K562 (cell line): ENCODE data around the gene USHBP1. TPM values are rescaled to one million over a fixed set of nuclear protein-coding genes. Genes with fewer than 3 reads are reported as not detected.

Source experiments
- ATF1 ChIP-seq, 2 experiments: fragments of 450-650 bp in 1 of 2; IDR thresholded peaks; 2 replicates each; pipeline ENCODE4 v1.6.1; 2016; ENCODE audit warnings: missing compliant biosample characterization in 1 of 2, missing genetic modification characterization in 1 of 2
- BHLHE40 ChIP-seq: IDR thresholded peaks from 2 replicates; pipeline ENCODE4 v1.6.1; 2011; ENCODE audit warnings: low read length, improper control_type of control experiment
- EGR1 ChIP-seq: fragments of 450-650 bp; conservative IDR thresholded peaks from 2 replicates; pipeline ENCODE4 v1.6.1; 2017; ENCODE audit warnings: mild to moderate bottlenecking
- EP300 ChIP-seq: IDR thresholded peaks from 2 replicates; pipeline ENCODE4 v1.6.1; 2012; ENCODE audit warnings: low read length, improper control_type of control experiment
- ESRRB ChIP-seq: fragments of 250-450 bp; sonication (Bioruptor Pico); IDR thresholded peaks from 2 replicates; pipeline ENCODE4 v1.5.0; 2020; ENCODE audit warnings: mild to moderate bottlenecking, moderate library complexity, borderline replicate concordance
- GABPA ChIP-seq: fragments of 200-800 bp; sonication (Bioruptor generic); conservative IDR thresholded peaks from 2 replicates; pipeline ENCODE4 v1.6.1; 2016; ENCODE audit warnings: low read depth, missing genetic modification characterization, missing compliant biosample characterization
- HOXB6 ChIP-seq: fragments of 250-450 bp; sonication (Bioruptor Pico); IDR thresholded peaks from 2 replicates; pipeline ENCODE4 v1.5.1; 2022; ENCODE audit warnings: mild to moderate bottlenecking, borderline replicate concordance
- MAZ ChIP-seq, 2 experiments: fragments of 450-650 bp in 1 of 2; sonication (generic) in 1 of 2; formaldehyde crosslinking; IDR thresholded peaks in 1 of 2; conservative IDR thresholded peaks in 1 of 2; 2 replicates each; pipeline versions ENCODE4 v1.4.0 to v1.5.0; 2020; ENCODE audit warnings: mild to moderate bottlenecking in 1 of 2, missing genetic modification reagents in 1 of 2
- MNT ChIP-seq, 2 experiments: fragments of 450-650 bp; conservative IDR thresholded peaks; 2 replicates each; pipeline ENCODE4 v1.6.1; 2017; ENCODE audit warnings: mild to moderate bottlenecking in 2 of 2, moderate library complexity in 2 of 2
- NEUROD1 ChIP-seq: fragments of 150-350 bp; IDR thresholded peaks from 2 replicates; pipeline ENCODE4 v1.6.1; 2014; ENCODE audit warnings: borderline replicate concordance, low read length, low read depth; ENCODE audit not compliant: partially characterized antibody
- NFXL1 ChIP-seq: fragments of 450-650 bp; formaldehyde crosslinking; IDR thresholded peaks from 2 replicates; pipeline ENCODE4 v1.4.0; 2021; ENCODE audit warnings: mild to moderate bottlenecking
- POLR2G ChIP-seq: fragments of 200-400 bp; formaldehyde crosslinking; IDR thresholded peaks from 2 replicates; pipeline ENCODE4 v1.6.1; 2017; ENCODE audit warnings: low read depth, mild to moderate bottlenecking, antibody characterized with exemption, low read length, moderate library complexity
- RAD21 ChIP-seq, 2 experiments: fragments of 250-450 bp in 1 of 2; fragments of 450-650 bp in 1 of 2; sonication (Bioruptor Pico) in 1 of 2; formaldehyde crosslinking in 1 of 2; IDR thresholded peaks in 1 of 2; conservative IDR thresholded peaks in 1 of 2; 2 replicates each; pipeline versions ENCODE4 v1.4.0 to v1.8.0; 2020 to 2022; ENCODE audit warnings: mild to moderate bottlenecking in 2 of 2, moderate library complexity in 1 of 2
- TAF1 ChIP-seq: IDR thresholded peaks from 2 replicates; pipeline ENCODE4 v1.6.1; 2011; ENCODE audit warnings: mild to moderate bottlenecking, low read length, moderate library complexity; ENCODE audit not compliant: insufficient read depth, control insufficient read depth, severe bottlenecking; ENCODE audit errors: extremely low read depth
- TEAD1 ChIP-seq, 2 experiments: fragments of 450-650 bp in 1 of 2; sonication (generic) in 1 of 2; formaldehyde crosslinking; IDR thresholded peaks; 2 replicates each; pipeline versions ENCODE4 v1.4.0 to v1.8.0; 2020 to 2022; ENCODE audit warnings: mild to moderate bottlenecking in 2 of 2, missing genetic modification reagents in 1 of 2
- ZBTB8A ChIP-seq: fragments of 450-650 bp; IDR thresholded peaks from 2 replicates; pipeline ENCODE4 v1.6.1; 2018; ENCODE audit warnings: mild to moderate bottlenecking, moderate library complexity; ENCODE audit not compliant: partially characterized antibody
- ZEB2 ChIP-seq: fragments of 450-650 bp; IDR thresholded peaks from 2 replicates; pipeline ENCODE4 v1.6.1; 2016
- ZNF24 ChIP-seq: fragments of 450-650 bp; IDR thresholded peaks from 2 replicates; pipeline ENCODE4 v1.6.1; 2016
- ZNF695 ChIP-seq: fragments of 450-650 bp; formaldehyde crosslinking; IDR thresholded peaks from 2 replicates; pipeline ENCODE4 v1.4.0; 2020; ENCODE audit warnings: mild to moderate bottlenecking, moderate library complexity
- polyA plus RNA-seq, 8 experiments: library from polyadenylated mRNA; depleted of rRNA in 4 of 8; stranded (reverse) in 5 of 8; unstranded in 3 of 8; fragments of >200 nt; fragmentation: Nextera tagmentation in 2 of 8; fragmentation: Illumina TruSeq in 1 of 8; extraction: Ambion mirVana in 2 of 8; extraction: Trizol in 1 of 8; gene quantifications; 2 replicates each; pipeline versions ENCODE4 v1.2.1 to v1.2.3, GENCODE V29; 2011 to 2014; ENCODE audit warnings: inconsistent platforms in 1 of 8, missing spikeins in 1 of 8
- total RNA-seq, 7 experiments: library from RNA; depleted of rRNA in 6 of 7; stranded (reverse); fragments of >200 nt in 6 of 7; fragmentation: Illumina TruSeq in 2 of 7; extraction: Trizol in 2 of 7; gene quantifications; 2 replicates each; pipeline versions ENCODE4 v1.2.1 to v1.2.3, GENCODE V29; 2011 to 2021; ENCODE audit warnings: low replicate concordance in 1 of 7
- TF ChIP-seq, protein P1 (sequence below): sonication (generic); formaldehyde crosslinking; IDR thresholded peaks from 2 replicates; pipeline ENCODE4 v1.9.0; 2022; ENCODE audit warnings: mild to moderate bottlenecking, missing genetic modification reagents
- TF ChIP-seq, protein P2 (sequence below): fragments of 250-450 bp; sonication (Bioruptor Pico); IDR thresholded peaks from 2 replicates; pipeline ENCODE4 v1.4.0; 2020; ENCODE audit warnings: mild to moderate bottlenecking, moderate library complexity
- TF ChIP-seq, protein P3 (sequence below): sonication (generic); formaldehyde crosslinking; IDR thresholded peaks from 2 replicates; pipeline ENCODE4 v1.8.1; 2023; ENCODE audit warnings: mild to moderate bottlenecking, missing genetic modification reagents

Gene USHBP1
- total and polyA plus RNA-seq, 9 of the 15 experiments (the other 6 are each of a cell fraction or from before 2014, with no cell fraction given) = 0.03 to 0.10 (median 0.05) TPM; not detected in 5

DNA sequence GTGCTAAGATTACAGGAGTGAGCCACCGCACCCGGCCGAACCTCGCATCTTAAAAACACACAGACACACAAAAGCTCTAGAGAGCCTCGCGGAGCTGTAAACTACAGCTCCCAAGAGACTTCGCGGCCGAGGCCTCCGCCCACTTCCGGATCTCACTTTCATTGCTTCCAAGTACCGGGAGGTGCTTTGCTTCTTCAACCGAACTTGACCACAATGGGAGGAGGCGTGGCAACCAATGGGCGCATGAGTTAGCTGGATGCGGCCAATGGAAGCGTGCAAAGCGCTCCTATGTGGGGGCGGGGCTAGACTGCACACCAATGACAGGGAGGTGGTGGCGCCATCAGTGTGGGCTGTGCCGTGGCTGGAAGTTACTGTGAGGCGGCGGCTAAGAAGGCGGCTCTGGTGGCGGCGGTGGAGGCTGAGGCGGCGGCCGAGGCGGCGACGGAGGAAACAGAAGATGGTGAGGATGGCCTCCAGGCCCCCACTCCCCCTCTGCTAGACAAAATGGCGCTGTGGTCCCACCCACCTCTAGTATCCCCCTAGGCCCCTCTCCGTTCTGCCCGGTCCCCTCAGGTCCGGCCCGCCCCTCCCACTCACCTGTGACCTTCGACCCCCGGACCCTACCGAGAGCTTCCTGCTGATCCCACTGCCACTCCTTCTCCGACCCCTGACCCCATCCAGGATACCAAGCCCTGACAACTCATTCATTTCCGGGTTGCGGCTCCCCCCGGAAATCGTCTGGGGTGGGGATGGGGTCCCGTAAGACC is 44.8 kb upstream of the USHBP1 start, which contains the start of gene DDA1 (continued):
- peak; percentile 93 for TF ChIP-seq GABPA (tag)
- peak; percentile 4; the same call in 1 of the 2 replicates for TF ChIP-seq EP300
- no peak for TF ChIP-seq BHLHE40
- no peak for TF ChIP-seq ATF1 (CRISPR knock-in tag; IDR thresholded peaks at IDR 0.05)
- peak; percentile 79 for TF ChIP-seq ATF1 (tag; IDR thresholded peaks at IDR 0.05)
- no peak for TF ChIP-seq NFXL1 (CRISPR knock-in tag)
- TF ChIP-seq EGR1 = peak; percentile 87
- TF ChIP-seq ZEB2 = peak; percentile 41; the same call in 1 of the 2 replicates
- TF ChIP-seq ESRRB = no peak
- no peak for TF ChIP-seq ZNF695 (CRISPR knock-in tag)
- peak; percentile 69 for TF ChIP-seq TAF1
- TF ChIP-seq POLR2G = peak; percentile 83
- TF ChIP-seq TEAD1 (CRISPR knock-in tag; IDR thresholded peaks at IDR 0.05) = peak in 1 of 2 experiments; percentile 46; a peak in 1 of 4 replicates
- peak; percentile 13 to 16; a peak in 2 of 4 replicates for TF ChIP-seq MAZ (CRISPR knock-in tag; conservative IDR thresholded peaks at IDR 0.05 in 1 of 2, IDR thresholded peaks at IDR 0.05 in 1 of 2)
- peak; percentile 27 to 29; a peak in 3 of 4 replicates for TF ChIP-seq MNT (conservative IDR thresholded peaks at IDR 0.05)
- TF ChIP-seq, protein P1, sequence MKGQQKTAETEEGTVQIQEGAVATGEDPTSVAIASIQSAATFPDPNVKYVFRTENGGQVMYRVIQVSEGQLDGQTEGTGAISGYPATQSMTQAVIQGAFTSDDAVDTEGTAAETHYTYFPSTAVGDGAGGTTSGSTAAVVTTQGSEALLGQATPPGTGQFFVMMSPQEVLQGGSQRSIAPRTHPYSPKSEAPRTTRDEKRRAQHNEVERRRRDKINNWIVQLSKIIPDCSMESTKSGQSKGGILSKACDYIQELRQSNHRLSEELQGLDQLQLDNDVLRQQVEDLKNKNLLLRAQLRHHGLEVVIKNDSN (CRISPR knock-in tag) = 0 out of 2 replicates have a peak, but pooled peaks have one; percentile 5
- TF ChIP-seq HOXB6 = no peak
- no peak for TF ChIP-seq ZBTB8A
- TF ChIP-seq, protein P2, sequence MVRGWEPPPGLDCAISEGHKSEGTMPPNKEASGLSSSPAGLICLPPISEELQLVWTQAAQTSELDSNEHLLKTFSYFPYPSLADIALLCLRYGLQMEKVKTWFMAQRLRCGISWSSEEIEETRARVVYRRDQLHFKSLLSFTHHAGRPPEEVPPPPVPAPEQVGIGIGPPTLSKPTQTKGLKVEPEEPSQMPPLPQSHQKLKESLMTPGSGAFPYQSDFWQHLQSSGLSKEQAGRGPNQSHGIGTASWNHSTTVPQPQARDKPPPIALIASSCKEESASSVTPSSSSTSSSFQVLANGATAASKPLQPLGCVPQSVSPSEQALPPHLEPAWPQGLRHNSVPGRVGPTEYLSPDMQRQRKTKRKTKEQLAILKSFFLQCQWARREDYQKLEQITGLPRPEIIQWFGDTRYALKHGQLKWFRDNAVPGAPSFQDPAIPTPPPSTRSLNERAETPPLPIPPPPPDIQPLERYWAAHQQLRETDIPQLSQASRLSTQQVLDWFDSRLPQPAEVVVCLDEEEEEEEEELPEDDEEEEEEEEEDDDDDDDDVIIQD = no peak
- TF ChIP-seq ZNF24 = no peak
- TF ChIP-seq RAD21 (CRISPR knock-in tag; conservative IDR thresholded peaks at IDR 0.05 in 1 of 2, IDR thresholded peaks at IDR 0.05 in 1 of 2) = no peak
- peak; percentile 100 for TF ChIP-seq NEUROD1
- TF ChIP-seq, protein P3, sequence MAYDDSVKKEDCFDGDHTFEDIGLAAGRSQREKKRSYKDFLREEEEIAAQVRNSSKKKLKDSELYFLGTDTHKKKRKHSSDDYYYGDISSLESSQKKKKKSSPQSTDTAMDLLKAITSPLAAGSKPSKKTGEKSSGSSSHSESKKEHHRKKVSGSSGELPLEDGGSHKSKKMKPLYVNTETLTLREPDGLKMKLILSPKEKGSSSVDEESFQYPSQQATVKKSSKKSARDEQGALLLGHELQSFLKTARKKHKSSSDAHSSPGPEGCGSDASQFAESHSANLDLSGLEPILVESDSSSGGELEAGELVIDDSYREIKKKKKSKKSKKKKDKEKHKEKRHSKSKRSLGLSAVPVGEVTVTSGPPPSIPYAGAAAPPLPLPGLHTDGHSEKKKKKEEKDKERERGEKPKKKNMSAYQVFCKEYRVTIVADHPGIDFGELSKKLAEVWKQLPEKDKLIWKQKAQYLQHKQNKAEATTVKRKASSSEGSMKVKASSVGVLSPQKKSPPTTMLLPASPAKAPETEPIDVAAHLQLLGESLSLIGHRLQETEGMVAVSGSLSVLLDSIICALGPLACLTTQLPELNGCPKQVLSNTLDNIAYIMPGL (CRISPR knock-in tag) = no peak
